ENCODE results near the gene SERTAD3. TPM values are rescaled to one million over a fixed set of nuclear protein-coding genes. Genes with fewer than 3 reads are reported as not detected.
"Not testable (repeated sequence)": the region's sequence is repeated elsewhere in the genome, so short reads cannot be mapped to it uniquely, and the experiment has no call there.

The SERTAD3 gene
- total and polyA plus RNA-seq, 9 donors: 17.3 to 55.0 (median 33.3) TPM

DNA sequence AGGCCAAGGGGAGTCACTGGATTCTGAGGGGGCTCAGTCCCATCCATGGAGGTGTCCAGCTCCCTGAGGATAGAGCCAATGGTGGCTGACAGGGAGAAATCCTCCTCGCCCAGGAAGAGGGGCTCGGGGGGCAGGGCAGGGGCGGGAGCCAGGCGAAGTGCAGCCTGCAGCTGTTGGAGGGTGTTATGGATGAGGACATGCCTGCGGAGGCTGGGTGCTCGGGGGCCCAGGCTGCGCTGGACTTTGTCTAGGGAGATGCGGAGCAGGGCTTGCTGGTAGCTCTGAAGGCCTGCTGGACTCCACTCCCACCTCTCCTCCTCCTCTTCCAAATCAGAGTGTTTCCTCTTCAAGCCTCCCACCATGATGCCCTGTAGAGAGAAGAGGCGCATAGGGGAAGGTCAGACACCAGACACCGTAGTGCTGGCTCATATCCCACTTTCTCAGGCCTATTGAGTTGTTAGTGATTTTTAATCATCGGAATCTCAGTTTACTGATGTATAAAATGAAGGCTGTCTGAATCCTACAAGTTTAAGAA, 2.3 kb downstream of the SERTAD3 start:
- TF ChIP-seq EP300 (IDR thresholded peaks at IDR 0.05): no peak
- TF ChIP-seq, protein P1, sequence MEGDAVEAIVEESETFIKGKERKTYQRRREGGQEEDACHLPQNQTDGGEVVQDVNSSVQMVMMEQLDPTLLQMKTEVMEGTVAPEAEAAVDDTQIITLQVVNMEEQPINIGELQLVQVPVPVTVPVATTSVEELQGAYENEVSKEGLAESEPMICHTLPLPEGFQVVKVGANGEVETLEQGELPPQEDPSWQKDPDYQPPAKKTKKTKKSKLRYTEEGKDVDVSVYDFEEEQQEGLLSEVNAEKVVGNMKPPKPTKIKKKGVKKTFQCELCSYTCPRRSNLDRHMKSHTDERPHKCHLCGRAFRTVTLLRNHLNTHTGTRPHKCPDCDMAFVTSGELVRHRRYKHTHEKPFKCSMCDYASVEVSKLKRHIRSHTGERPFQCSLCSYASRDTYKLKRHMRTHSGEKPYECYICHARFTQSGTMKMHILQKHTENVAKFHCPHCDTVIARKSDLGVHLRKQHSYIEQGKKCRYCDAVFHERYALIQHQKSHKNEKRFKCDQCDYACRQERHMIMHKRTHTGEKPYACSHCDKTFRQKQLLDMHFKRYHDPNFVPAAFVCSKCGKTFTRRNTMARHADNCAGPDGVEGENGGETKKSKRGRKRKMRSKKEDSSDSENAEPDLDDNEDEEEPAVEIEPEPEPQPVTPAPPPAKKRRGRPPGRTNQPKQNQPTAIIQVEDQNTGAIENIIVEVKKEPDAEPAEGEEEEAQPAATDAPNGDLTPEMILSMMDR (IDR thresholded peaks at IDR 0.05): no peak
- no peak for TF ChIP-seq POLR2A (IDR thresholded peaks at IDR 0.05)
- no peak overlapping the region for H3K27ac ChIP-seq
- no peaks in the 10 kb centered on the region for H3K36me3 ChIP-seq
- intact Hi-C loops (cut with DNase I): no loop called here
- WGBS, 3 donors: 51 to 61% (median 56%) methylated on average over 11 of the region's 11 CpGs
- no peaks in the 10 kb centered on the region for H3K27me3 ChIP-seq
- no peaks in the 10 kb centered on the region for H3K9me3 ChIP-seq
- H3K4me3 ChIP-seq: no peak overlapping the region
- H3K4me1 ChIP-seq (ENCODE audit: insufficient read depth): peaks cover 2% of the 10 kb centered on the region
- peak in 1 of 5 donors; percentile 52 for DNase-seq

- no peak for TF ChIP-seq POLR2A (IDR thresholded peaks at IDR 0.05)
- TF ChIP-seq, protein P1 (IDR thresholded peaks at IDR 0.05): no peak
- no peak for TF ChIP-seq EP300 (IDR thresholded peaks at IDR 0.05)
- WGBS, 3 donors: 84 to 94% (median 87%) methylated on average over 3 of the region's 3 CpGs
- Histone ChIP-seq H3K4me1 (ENCODE audit: insufficient read depth) (peaks cover 2% of the 10 kb centered on the region), H3K36me3 (no peaks in the 10 kb centered on the region), H3K4me3 (no peak overlapping the region), H3K27me3 (no peaks in the 10 kb centered on the region), H3K9me3 (no peaks in the 10 kb centered on the region), H3K27ac (no peak overlapping the region)
- intact Hi-C loops (cut with DNase I): no loop called here
- no peak for DNase-seq
Observed at GRCh38 chr19:40438284-40438683, 5.9 kb downstream of the SERTAD3 start.

- TF ChIP-seq, protein P1 (IDR thresholded peaks at IDR 0.05): no peak
- TF ChIP-seq EP300 (IDR thresholded peaks at IDR 0.05) (no peak), POLR2A (IDR thresholded peaks at IDR 0.05) (peak; percentile 52)
- peak; percentile 90 to 92 (median 91) for DNase-seq
- 0 to 1% (median 1%) methylated on average over 43 to 50 of the region's 50 CpGs for WGBS, 3 donors
- H3K9me3 ChIP-seq: no peaks in the 10 kb centered on the region
- intact Hi-C loops (cut with DNase I): no loop called here
- peak overlapping the region; percentile 62 for H3K4me3 ChIP-seq
- no peaks in the 10 kb centered on the region for H3K36me3 ChIP-seq
- H3K4me1 ChIP-seq (ENCODE audit: insufficient read depth): peaks cover 3% of the 10 kb centered on the region
- peak overlapping the region; percentile 79 to 95 for H3K27ac ChIP-seq
- H3K27me3 ChIP-seq: no peaks in the 10 kb centered on the region
Observed at GRCh38 chr19:40433391-40434216, 10.5 kb downstream of the SERTAD3 start.

- DNase-seq; H3K4me1 ChIP-seq (ENCODE audit: insufficient read depth); H3K36me3 ChIP-seq; intact Hi-C loops (cut with DNase I); H3K27me3 ChIP-seq; H3K9me3 ChIP-seq: not testable (repeated sequence)
- WGBS, 3 donors: 20 to 29% (median 24%) methylated on average over 7 of the region's 7 CpGs
- Histone ChIP-seq H3K27ac (peak overlapping the region; percentile 79 to 95), H3K4me3 (peak overlapping the region; percentile 62)
Observed at GRCh38 chr19:40432760-40433159, 11.4 kb downstream of the SERTAD3 start.

- no peaks in the 10 kb centered on the region for H3K36me3 ChIP-seq
- H3K27me3 ChIP-seq: no peaks in the 10 kb centered on the region
- TF ChIP-seq EP300 (IDR thresholded peaks at IDR 0.05) (no peak), POLR2A (IDR thresholded peaks at IDR 0.05) (no peak)
- TF ChIP-seq, protein P1 (IDR thresholded peaks at IDR 0.05): no peak
- H3K9me3 ChIP-seq: no peaks in the 10 kb centered on the region
- 78 to 86% (median 84%) methylated on average over 3 of the region's 3 CpGs for WGBS, 3 donors
- H3K27ac ChIP-seq: peak overlapping the region in 1 of 2 donors; percentile 95
- intact Hi-C loops (cut with DNase I): no loop called here
- no peak for DNase-seq
- H3K4me3 ChIP-seq: no peak overlapping the region
- H3K4me1 ChIP-seq (ENCODE audit: insufficient read depth): peaks cover 3% of the 10 kb centered on the region
Observed at GRCh38 chr19:40431698-40432097, 12.4 kb downstream of the SERTAD3 start.

- not testable (repeated sequence) for DNase-seq, H3K36me3 ChIP-seq
Observed at GRCh38 chr19:40430242-40430641, 13.9 kb downstream of the SERTAD3 start.

GRCh38 chr19:40428197-40428596, 15.9 kb downstream of the SERTAD3 start:
- H3K9me3 ChIP-seq; intact Hi-C loops (cut with DNase I); H3K4me1 ChIP-seq (ENCODE audit: insufficient read depth); H3K27me3 ChIP-seq; H3K4me3 ChIP-seq; DNase-seq; H3K36me3 ChIP-seq; H3K27ac ChIP-seq: not testable (repeated sequence)
- WGBS, 3 donors: 90 to 93% (median 92%) methylated on average over 7 of the region's 7 CpGs

More at GRCh38 chr19:40430242-40430641, 13.9 kb downstream of the SERTAD3 start:
- H3K27ac ChIP-seq; H3K4me1 ChIP-seq (ENCODE audit: insufficient read depth); H3K27me3 ChIP-seq; H3K9me3 ChIP-seq; H3K4me3 ChIP-seq; intact Hi-C loops (cut with DNase I): not testable (repeated sequence)
- 91 to 94% (median 92%) methylated on average over 10 of the region's 10 CpGs for WGBS, 3 donors
